Measurements from ENCODE around the gene LRATD1.

LRATD1 gene

GRCh38 chr2:14631406-14632040 lies 994 bp upstream of the LRATD1 start:
- ChIA-PET CTCF (interaction anchor here (0.6 to 0.7 kb wide), 2 partner anchors 1710 to 1877 kb away, joined by 3 read pairs; no protein-coding TSS in a partner anchor), POLR2A (no interaction called here)
- H3K36me3 ChIP-seq (ENCODE audit: control insufficient read depth in 2 of 2, insufficient read depth in 1 of 2, low read length in 2 of 2): no peaks in the 10 kb centered on the region
- no peaks in the 10 kb centered on the region for H3K9me3 ChIP-seq (ENCODE audit: control insufficient read depth, insufficient read depth, low read depth, low read length)
- no peak for TF ChIP-seq ZNF488 (tag by site-specific recombination; IDR thresholded peaks at IDR 0.05)
- TF ChIP-seq PRDM2 (tag by site-specific recombination; IDR thresholded peaks at IDR 0.05; ENCODE audit: borderline replicate concordance): no peak
- no peak for TF ChIP-seq ZNF335 (tag by site-specific recombination; conservative IDR thresholded peaks at IDR 0.05)
- TF ChIP-seq SP2 (tag by site-specific recombination; IDR thresholded peaks at IDR 0.05): no peak
- no peak for TF ChIP-seq ZNF311 (tag by site-specific recombination; IDR thresholded peaks at IDR 0.05; ENCODE audit: borderline replicate concordance)
- TF ChIP-seq HIC1 (tag by site-specific recombination; IDR thresholded peaks at IDR 0.05): no peak
- TF ChIP-seq ZNF26 (tag by site-specific recombination; IDR thresholded peaks at IDR 0.05): no peak
- TF ChIP-seq TRIM28 (IDR thresholded peaks at IDR 0.05; ENCODE audit: borderline replicate concordance, low read length): no peak
- TF ChIP-seq ZNF514 (tag by site-specific recombination; IDR thresholded peaks at IDR 0.05): no peak
- no peak for TF ChIP-seq INSM2 (tag by site-specific recombination; IDR thresholded peaks at IDR 0.05)
- no peak for TF ChIP-seq ZBTB44 (tag by site-specific recombination; IDR thresholded peaks at IDR 0.05)
- TF ChIP-seq HOXC10 (CRISPR knock-in tag; IDR thresholded peaks at IDR 0.05): no peak
- TF ChIP-seq ZNF585B (tag by site-specific recombination; IDR thresholded peaks at IDR 0.05): no peak
- no peak for TF ChIP-seq ZNF341 (tag by site-specific recombination; IDR thresholded peaks at IDR 0.05; ENCODE audit: low read depth)
- TF ChIP-seq ZBTB11 (tag by site-specific recombination; conservative IDR thresholded peaks at IDR 0.05; ENCODE audit: low read depth): no peak
- no peak for TF ChIP-seq ZNF48 (tag by site-specific recombination; IDR thresholded peaks at IDR 0.05)
- H3K4me3 ChIP-seq (ENCODE audit: low read depth, low read length): no peak overlapping the region
- no peak overlapping the region for H3K27ac ChIP-seq (ENCODE audit: extremely low read depth, low read depth, low read length)
- no peaks in the 10 kb centered on the region; the same call in 1 of the 2 replicates for H3K4me1 ChIP-seq (ENCODE audit: control insufficient read depth, insufficient read depth, low read length)

Measured in HEK293 (cell line).